ENCODE data around the gene LEFTY1.

DNA sequence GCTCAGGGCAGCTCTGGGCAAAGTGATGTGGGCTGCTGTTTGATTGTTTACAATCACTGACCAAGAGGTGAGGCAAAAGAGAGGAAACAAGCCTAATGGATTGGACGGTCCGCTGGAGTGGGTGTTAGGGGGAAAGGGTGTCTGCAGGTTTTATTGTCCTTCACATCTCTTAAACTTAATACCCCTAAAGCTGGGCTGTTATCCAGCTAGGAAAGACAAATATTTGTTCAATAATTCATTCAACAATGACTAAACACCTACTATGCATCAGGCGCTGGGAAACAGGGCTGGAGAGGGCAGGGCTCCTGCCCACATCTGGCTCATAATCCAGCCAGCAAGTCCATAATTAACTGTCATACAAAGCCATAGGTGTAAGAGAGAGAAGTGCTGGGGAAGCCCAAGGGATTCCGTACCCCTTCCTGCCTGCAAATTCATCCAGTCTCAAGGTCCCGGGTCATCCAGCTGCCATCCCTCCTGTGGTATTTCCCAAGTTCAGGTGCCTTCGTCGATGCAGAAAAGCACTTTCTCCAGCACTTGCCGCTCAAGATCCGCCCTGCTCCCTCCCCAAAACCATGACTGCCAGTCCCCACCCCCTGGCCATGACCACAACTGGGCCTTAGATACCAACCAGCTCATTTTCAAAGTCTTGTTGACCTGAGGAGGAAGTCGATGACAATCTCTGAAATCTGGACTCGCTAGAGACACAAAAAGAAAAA lies 17.4 kb downstream of the LEFTY1 start:
- TF ChIP-seq, protein P1, sequence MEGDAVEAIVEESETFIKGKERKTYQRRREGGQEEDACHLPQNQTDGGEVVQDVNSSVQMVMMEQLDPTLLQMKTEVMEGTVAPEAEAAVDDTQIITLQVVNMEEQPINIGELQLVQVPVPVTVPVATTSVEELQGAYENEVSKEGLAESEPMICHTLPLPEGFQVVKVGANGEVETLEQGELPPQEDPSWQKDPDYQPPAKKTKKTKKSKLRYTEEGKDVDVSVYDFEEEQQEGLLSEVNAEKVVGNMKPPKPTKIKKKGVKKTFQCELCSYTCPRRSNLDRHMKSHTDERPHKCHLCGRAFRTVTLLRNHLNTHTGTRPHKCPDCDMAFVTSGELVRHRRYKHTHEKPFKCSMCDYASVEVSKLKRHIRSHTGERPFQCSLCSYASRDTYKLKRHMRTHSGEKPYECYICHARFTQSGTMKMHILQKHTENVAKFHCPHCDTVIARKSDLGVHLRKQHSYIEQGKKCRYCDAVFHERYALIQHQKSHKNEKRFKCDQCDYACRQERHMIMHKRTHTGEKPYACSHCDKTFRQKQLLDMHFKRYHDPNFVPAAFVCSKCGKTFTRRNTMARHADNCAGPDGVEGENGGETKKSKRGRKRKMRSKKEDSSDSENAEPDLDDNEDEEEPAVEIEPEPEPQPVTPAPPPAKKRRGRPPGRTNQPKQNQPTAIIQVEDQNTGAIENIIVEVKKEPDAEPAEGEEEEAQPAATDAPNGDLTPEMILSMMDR (conservative IDR thresholded peaks at IDR 0.05; ENCODE audit: low read length) = no peak
- TF ChIP-seq EZH2phosphoT487 (IDR thresholded peaks at IDR 0.05; ENCODE audit: borderline replicate concordance) = no peak

Data from Loucy (cell line).